HG03097 (cell line): Measurements from ENCODE around the gene CSNK2A1.
"Not testable (repeated sequence)": the region's sequence is repeated elsewhere in the genome, so short reads cannot be mapped to it uniquely, and the experiment has no call there.

Source experiments
- ATAC-seq: cut with Tn5 transposase; IDR thresholded peaks from one replicate; pipeline ENCODE4 v1.9.1; 2021; ENCODE audit not compliant: unreplicated experiment, low FRiP score

The CSNK2A1 gene

GRCh38 chr20:462199-462991 is 81.2 kb downstream of the CSNK2A1 start, which contains the start of gene TBC1D20:
Gene TBC1D20, minus strand, starts transcription at chr20:462533. Its CDS starts 128 bp downstream, at chr20:462405.
- ATAC-seq: peak; percentile 91

GRCh38 chr20:461254-462198 is 82.1 kb downstream of the CSNK2A1 start:
- peak; percentile 29 for ATAC-seq

GRCh38 chr20:460707-461106 is 82.9 kb downstream of the CSNK2A1 start:
- no peak for ATAC-seq

GRCh38 chr20:460180-460579 is 83.4 kb downstream of the CSNK2A1 start:
- no peak for ATAC-seq

- no peak for ATAC-seq
Observed at GRCh38 chr20:458776-459175, 84.8 kb downstream of the CSNK2A1 start.

- ATAC-seq: no peak
Observed at GRCh38 chr20:454951-455350, 88.6 kb downstream of the CSNK2A1 start.

GRCh38 chr20:452021-452420 is 91.6 kb downstream of the CSNK2A1 start:
- ATAC-seq: not testable (repeated sequence)

- no peak for ATAC-seq
Observed at GRCh38 chr20:445514-446336, 97.9 kb downstream of the CSNK2A1 start.

GRCh38 chr20:444862-445426 is 98.6 kb downstream of the CSNK2A1 start:
- no peak for ATAC-seq

GRCh38 chr20:444117-444516 is 99.5 kb downstream of the CSNK2A1 start:
- no peak for ATAC-seq

GRCh38 chr20:443223-443775 is 100.3 kb downstream of the CSNK2A1 start:
- ATAC-seq: no peak

GRCh38 chr20:440636-441035 is 103.0 kb downstream of the CSNK2A1 start:
- ATAC-seq: no peak

GRCh38 chr20:440148-440547 is 103.4 kb downstream of the CSNK2A1 start:
- ATAC-seq: no peak

- no peak for ATAC-seq
Observed at GRCh38 chr20:438571-439469, 104.8 kb downstream of the CSNK2A1 start.

GRCh38 chr20:437787-438486 is 105.7 kb downstream of the CSNK2A1 start:
- ATAC-seq: no peak

GRCh38 chr20:436476-436875 is 107.1 kb downstream of the CSNK2A1 start:
- ATAC-seq: no peak

- no peak for ATAC-seq
Observed at GRCh38 chr20:435558-435957, 108.0 kb downstream of the CSNK2A1 start.

GRCh38 chr20:434661-435419 is 108.8 kb downstream of the CSNK2A1 start:
- ATAC-seq: no peak
